ENCODE measurements around the gene PXMP2. TPM values are rescaled to one million over a fixed set of nuclear protein-coding genes. Genes with fewer than 3 reads are reported as not detected.
A peak's percentile ranks its signal among the peaks of the same experiment; 100 is the strongest.

The PXMP2 gene
- total RNA-seq, 1 donor from 2014 or later, result 9.0 TPM

- H3K4me1 Mint-ChIP-seq (ENCODE audit: low read depth, unreplicated experiment), result peaks cover 17% of the 10 kb centered on the region
- TF ChIP-seq EZH2 (IDR thresholded peaks at IDR 0.05; ENCODE audit: insufficient read depth, low read length), result no peak
- TF ChIP-seq CTCF (IDR thresholded peaks at IDR 0.05; ENCODE audit: insufficient read depth, low read depth, low read length), result no peak
- FAIRE-seq, result no peak
- no peak overlapping the region for H3K4me3 Mint-ChIP-seq (ENCODE audit: unreplicated experiment)
- Histone ChIP-seq H2AFZ (ENCODE audit: low read depth, low read length) (no peak overlapping the region), H3K9me3 (ENCODE audit: insufficient read depth, low read depth, low read length) (no peaks in the 10 kb centered on the region), H3K79me2 (ENCODE audit: insufficient read depth, low read length) (no peaks in the 10 kb centered on the region), H3K4me3 (ENCODE audit: insufficient read depth, low read depth, low read length) (no peak overlapping the region), H3K4me2 (ENCODE audit: low read length) (no peak overlapping the region), H4K20me1 (ENCODE audit: insufficient read depth, low read length) (peaks cover 11% of the 10 kb centered on the region), H3K36me3 (ENCODE audit: insufficient read depth, low read length) (no peaks in the 10 kb centered on the region), H3K9ac (ENCODE audit: low read length) (no peak overlapping the region), H3K27me3 (ENCODE audit: insufficient read depth, low read length) (no peaks in the 10 kb centered on the region), H3K27ac (ENCODE audit: low read depth, low read length) (no peak overlapping the region), H3K4me1 (ENCODE audit: insufficient read depth, low read length) (no peaks in the 10 kb centered on the region)
- DNase-seq (ENCODE audit: low read depth), result no peak
- peaks cover 6% of the 10 kb centered on the region for H3K36me3 Mint-ChIP-seq (ENCODE audit: low read depth, unreplicated experiment)
- no peaks in the 10 kb centered on the region for H3K9me3 Mint-ChIP-seq (ENCODE audit: unreplicated experiment)
- H3K27ac Mint-ChIP-seq (ENCODE audit: unreplicated experiment), result no peak overlapping the region
- H3K27me3 Mint-ChIP-seq (ENCODE audit: low read depth, unreplicated experiment), result no peaks in the 10 kb centered on the region
These were observed 16.3 kb downstream of the PXMP2 start for GRCh38 chr12:132703641-132704040.

GRCh38 chr12:132707241-132707640 is 19.9 kb downstream of the PXMP2 start:
- no peak overlapping the region for H3K27ac Mint-ChIP-seq (ENCODE audit: unreplicated experiment)
- Histone ChIP-seq H2AFZ (ENCODE audit: low read depth, low read length) (no peak overlapping the region), H3K4me3 (ENCODE audit: insufficient read depth, low read depth, low read length) (no peak overlapping the region), H3K4me2 (ENCODE audit: low read length) (no peak overlapping the region), H3K36me3 (ENCODE audit: insufficient read depth, low read length) (no peaks in the 10 kb centered on the region), H3K27me3 (ENCODE audit: insufficient read depth, low read length) (no peaks in the 10 kb centered on the region), H3K4me1 (ENCODE audit: insufficient read depth, low read length) (peaks cover 7% of the 10 kb centered on the region), H3K79me2 (ENCODE audit: insufficient read depth, low read length) (peaks cover 21% of the 10 kb centered on the region), H4K20me1 (ENCODE audit: insufficient read depth, low read length) (peaks cover 11% of the 10 kb centered on the region), H3K9ac (ENCODE audit: low read length) (no peak overlapping the region), H3K27ac (ENCODE audit: low read depth, low read length) (no peak overlapping the region), H3K9me3 (ENCODE audit: insufficient read depth, low read depth, low read length) (no peaks in the 10 kb centered on the region)
- H3K9me3 Mint-ChIP-seq (ENCODE audit: unreplicated experiment), result no peaks in the 10 kb centered on the region
- H3K4me1 Mint-ChIP-seq (ENCODE audit: low read depth, unreplicated experiment), result peaks cover 14% of the 10 kb centered on the region
- TF ChIP-seq EZH2 (IDR thresholded peaks at IDR 0.05; ENCODE audit: insufficient read depth, low read length), result no peak
- no peak for TF ChIP-seq CTCF (IDR thresholded peaks at IDR 0.05; ENCODE audit: insufficient read depth, low read depth, low read length)
- peaks cover 6% of the 10 kb centered on the region for H3K36me3 Mint-ChIP-seq (ENCODE audit: low read depth, unreplicated experiment)
- DNase-seq (ENCODE audit: low read depth) (no peak), FAIRE-seq (no peak)
- no peak overlapping the region for H3K4me3 Mint-ChIP-seq (ENCODE audit: unreplicated experiment)
- no peaks in the 10 kb centered on the region for H3K27me3 Mint-ChIP-seq (ENCODE audit: low read depth, unreplicated experiment)

GRCh38 chr12:132708150-132708549 is 20.8 kb downstream of the PXMP2 start:
- no peak overlapping the region for H3K27ac Mint-ChIP-seq (ENCODE audit: unreplicated experiment)
- H3K27ac ChIP-seq (ENCODE audit: low read depth, low read length), result no peak overlapping the region

More at GRCh38 chr12:132708150-132708549, 20.8 kb downstream of the PXMP2 start:
- H4K20me1 ChIP-seq (ENCODE audit: insufficient read depth, low read length), result peaks cover 20% of the 10 kb centered on the region
- no peaks in the 10 kb centered on the region for H3K27me3 Mint-ChIP-seq (ENCODE audit: low read depth, unreplicated experiment)
- H3K36me3 ChIP-seq (ENCODE audit: insufficient read depth, low read length), result no peaks in the 10 kb centered on the region
- no peak overlapping the region for H3K4me2 ChIP-seq (ENCODE audit: low read length)
- no peaks in the 10 kb centered on the region for H3K27me3 ChIP-seq (ENCODE audit: insufficient read depth, low read length)
- H3K9me3 Mint-ChIP-seq (ENCODE audit: unreplicated experiment), result no peaks in the 10 kb centered on the region
- peaks cover 10% of the 10 kb centered on the region for H3K4me1 Mint-ChIP-seq (ENCODE audit: low read depth, unreplicated experiment)
- no peak overlapping the region for H2AFZ ChIP-seq (ENCODE audit: low read depth, low read length)
- DNase-seq (ENCODE audit: low read depth) (no peak), FAIRE-seq (no peak)
- peaks cover 6% of the 10 kb centered on the region for H3K36me3 Mint-ChIP-seq (ENCODE audit: low read depth, unreplicated experiment)
- H3K4me3 Mint-ChIP-seq (ENCODE audit: unreplicated experiment), result peak overlapping the region; percentile 89
- H3K9ac ChIP-seq (ENCODE audit: low read length), result no peak overlapping the region
- H3K9me3 ChIP-seq (ENCODE audit: insufficient read depth, low read depth, low read length), result no peaks in the 10 kb centered on the region
- H3K4me1 ChIP-seq (ENCODE audit: insufficient read depth, low read length), result peaks cover 7% of the 10 kb centered on the region
- TF ChIP-seq CTCF (IDR thresholded peaks at IDR 0.05; ENCODE audit: insufficient read depth, low read depth, low read length) (no peak), EZH2 (IDR thresholded peaks at IDR 0.05; ENCODE audit: insufficient read depth, low read length) (no peak)
- peaks cover 30% of the 10 kb centered on the region for H3K79me2 ChIP-seq (ENCODE audit: insufficient read depth, low read length)
- H3K4me3 ChIP-seq (ENCODE audit: insufficient read depth, low read depth, low read length), result no peak overlapping the region

All from astrocyte (in vitro differentiated cells and primary cell).